Thyroid gland (tissue), 4 donors: ENCODE results near the gene GDA. TPM values are rescaled to one million over a fixed set of nuclear protein-coding genes. Genes with fewer than 3 reads are reported as not detected.
A peak's percentile ranks its signal among the peaks of the same experiment; 100 is the strongest.
"Not testable (repeated sequence)": the region's sequence is repeated elsewhere in the genome, so short reads cannot be mapped to it uniquely, and the experiment has no call there.

Source experiments
- DNase-seq, 2 donors: peaks; one replicate each; pipeline ENCODE4 v3.0.0-alpha.2; 2019
- H3K27ac ChIP-seq, 3 donors: fragments of 200-600 bp; sonication (generic); 1 replicate in 2 of 3; 2 replicates in 1 of 3; pipeline ENCODE4 v1.5.1; 2016 to 2019; ENCODE audit warnings: mild to moderate bottlenecking in 1 of 3, moderate library complexity in 1 of 3
- H3K27me3 ChIP-seq: fragments of 200-600 bp; sonication (generic); one replicate; pipeline ENCODE4 v1.5.1; 2019
- H3K36me3 ChIP-seq, 2 donors: fragments of 200-600 bp; sonication (generic); one replicate each; pipeline ENCODE4 v1.5.1; 2016 to 2019
- H3K4me1 ChIP-seq, 2 donors: fragments of 200-600 bp; sonication (generic); one replicate each; pipeline ENCODE4 v1.5.1; 2017 to 2019
- H3K4me3 ChIP-seq, 3 donors: fragments of 200-600 bp; sonication (generic); replicated peaks in 1 of 3; 1 replicate in 2 of 3; 2 replicates in 1 of 3; pipeline ENCODE4 v1.5.1; 2016; ENCODE audit warnings: mild to moderate bottlenecking in 1 of 3
- H3K9me3 ChIP-seq: fragments of 200-600 bp; sonication (generic); one replicate; pipeline ENCODE4 v1.5.1; 2017
- CTCF ChIP-seq, 6 experiments: fragments of 200-600 bp in 3 of 6; fragments of 450-650 bp in 3 of 6; sonication (generic) in 3 of 6; IDR thresholded peaks; one replicate each; pipeline ENCODE4 v1.5.1; 2016 to 2019; ENCODE audit warnings: antibody characterized with exemption in 6 of 6, mild to moderate bottlenecking in 2 of 6, inconsistent platforms in 1 of 6, moderate library complexity in 1 of 6
- POLR2A ChIP-seq, 2 donors: fragments of 450-650 bp; IDR thresholded peaks; one replicate each; pipeline ENCODE4 v1.6.1; 2017; ENCODE audit warnings: antibody characterized with exemption in 2 of 2, mild to moderate bottlenecking in 2 of 2, moderate library complexity in 1 of 2
- WGBS, 2 donors: methylation state at CpG; one replicate each; pipeline ENCODE4 v1.1.5; 2017; 5-methylcytosine and 5-hydroxymethylcytosine counted together
- intact Hi-C: fragments of 100-400 bp; cut with DNase I; formaldehyde crosslinking; loops from one replicate; pipeline ENCODE4 v1.15.1; 2023
- total RNA-seq, 4 donors: library from RNA; depleted of rRNA; stranded (reverse); fragments of >200 nt; gene quantifications; one replicate each; pipeline ENCODE4 v1.2.3, GENCODE V29; 2016

Gene GDA
- total RNA-seq, 4 donors from 2014 or later, result 0.78 TPM; not detected in 3

DNA sequence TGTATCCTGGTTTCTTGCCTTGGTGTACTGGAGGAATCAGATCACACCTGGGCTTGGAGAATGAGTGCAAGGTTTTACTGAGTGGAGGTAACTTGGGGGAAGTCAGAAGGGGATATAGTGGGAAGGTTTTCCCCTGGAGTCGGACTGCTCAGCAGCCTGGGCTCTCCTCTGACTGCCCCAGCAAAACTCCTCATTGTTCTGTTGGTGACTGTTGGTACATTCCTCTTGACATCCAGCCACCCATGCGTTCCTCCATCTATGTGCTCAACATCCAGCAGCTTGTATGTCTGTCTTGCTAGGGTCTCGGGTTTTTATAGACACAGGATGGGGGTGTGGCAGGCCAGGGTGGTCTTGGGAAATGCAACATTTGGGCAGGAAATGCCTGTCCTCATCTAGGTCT lies 119.7 kb downstream of the GDA start:
- 51 to 70% methylated on average over 3 of the region's 3 CpGs for WGBS, 2 donors
- H3K9me3 ChIP-seq, result no peaks in the 10 kb centered on the region
- H3K27me3 ChIP-seq, result no peaks in the 10 kb centered on the region
- no peak for DNase-seq
- H3K36me3 ChIP-seq, result no peaks in the 10 kb centered on the region
- H3K4me1 ChIP-seq, result no peaks in the 10 kb centered on the region
- intact Hi-C loops, result no loop called here
- no peak for TF ChIP-seq CTCF (IDR thresholded peaks at IDR 0.05)
- no peak for TF ChIP-seq POLR2A (IDR thresholded peaks at IDR 0.05)
- H3K4me3 ChIP-seq, result no peak overlapping the region
- H3K27ac ChIP-seq, result no peak overlapping the region

GRCh38 chr9:72270359-72270758 lies 121.1 kb downstream of the GDA start:
- not testable (repeated sequence) for H3K9me3 ChIP-seq, DNase-seq, H3K27ac ChIP-seq, H3K27me3 ChIP-seq, H3K4me3 ChIP-seq, H3K36me3 ChIP-seq, H3K4me1 ChIP-seq
- 97 to 100% methylated on average over 3 of the region's 3 CpGs for WGBS, 2 donors
- intact Hi-C loops, result loop anchor here (5.0 kb wide), 1 partner anchor 233 kb away; no protein-coding TSS in a partner anchor

GRCh38 chr9:72271613-72272478 lies 122.6 kb downstream of the GDA start:
- no peaks in the 10 kb centered on the region for H3K36me3 ChIP-seq
- no peaks in the 10 kb centered on the region for H3K4me1 ChIP-seq
- no peak overlapping the region for H3K4me3 ChIP-seq
- no peaks in the 10 kb centered on the region for H3K9me3 ChIP-seq
- no peak for TF ChIP-seq POLR2A (IDR thresholded peaks at IDR 0.05)
- peak; percentile 69 to 88 (median 84) for TF ChIP-seq CTCF (IDR thresholded peaks at IDR 0.05)
- intact Hi-C loops, result loop anchor here (5.0 kb wide), 1 partner anchor 235 kb away; no protein-coding TSS in a partner anchor
- no peak overlapping the region for H3K27ac ChIP-seq
- 43 to 44% methylated on average over 9 of the region's 9 CpGs for WGBS, 2 donors
- no peaks in the 10 kb centered on the region for H3K27me3 ChIP-seq
- peak; percentile 45 to 50 for DNase-seq

GRCh38 chr9:72274441-72274840 lies 125.2 kb downstream of the GDA start:
- intact Hi-C loops, result loop anchor here (5.0 kb wide), 1 partner anchor 237 kb away; no protein-coding TSS in a partner anchor

DNA sequence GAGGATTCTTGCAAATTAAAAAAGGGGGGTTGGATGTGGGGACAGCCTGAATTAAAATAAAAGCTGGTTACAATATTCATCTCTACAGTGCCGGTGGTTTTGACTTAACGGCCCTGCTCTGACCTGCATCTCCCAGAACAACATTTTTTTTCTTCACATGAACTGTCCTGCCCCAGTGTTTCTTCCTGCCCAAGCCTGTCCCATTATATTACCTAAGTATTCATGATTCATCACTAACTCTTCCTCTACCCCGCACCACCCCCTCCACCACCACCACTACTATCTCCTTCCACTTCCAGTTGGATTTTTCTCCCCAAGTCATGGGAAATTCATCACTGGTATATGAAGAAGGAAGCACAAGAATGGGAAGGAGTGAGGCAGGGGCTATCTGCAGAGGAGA lies 125.7 kb downstream of the GDA start:
- H3K4me1 ChIP-seq, result no peaks in the 10 kb centered on the region
- 88 to 89% methylated on average over 3 of the region's 3 CpGs for WGBS, 2 donors
- no peak for DNase-seq
- H3K27me3 ChIP-seq, result no peaks in the 10 kb centered on the region
- TF ChIP-seq POLR2A (IDR thresholded peaks at IDR 0.05) (no peak), CTCF (IDR thresholded peaks at IDR 0.05) (no peak)
- no peaks in the 10 kb centered on the region for H3K9me3 ChIP-seq
- no peak overlapping the region for H3K27ac ChIP-seq
- intact Hi-C loops, result loop anchor here (5.0 kb wide), 2 partner anchors 238 to 547 kb away; no protein-coding TSS in a partner anchor
- H3K4me3 ChIP-seq, result no peak overlapping the region
- no peaks in the 10 kb centered on the region for H3K36me3 ChIP-seq

More at GRCh38 chr9:72274441-72274840, 125.2 kb downstream of the GDA start:
- H3K9me3 ChIP-seq, result no peaks in the 10 kb centered on the region
- WGBS, 2 donors, result 71 to 74% methylated on average over 4 of the region's 4 CpGs
- no peaks in the 10 kb centered on the region for H3K4me1 ChIP-seq
- no peak for DNase-seq
- H3K27me3 ChIP-seq, result no peaks in the 10 kb centered on the region
- no peaks in the 10 kb centered on the region for H3K36me3 ChIP-seq
- H3K27ac ChIP-seq, result no peak overlapping the region
- no peak overlapping the region for H3K4me3 ChIP-seq
- TF ChIP-seq POLR2A (IDR thresholded peaks at IDR 0.05), result no peak
- TF ChIP-seq CTCF (IDR thresholded peaks at IDR 0.05), result no peak
